Inflammatory macrophage treated with lipopolysaccharide for 1 hour (primary cell): ENCODE data around the gene SEMA4D.
A peak's percentile ranks its signal among the peaks of the same experiment; 100 is the strongest.

Experiments
- DNase-seq, 2 donors: peaks; one replicate each; pipeline ENCODE4 v3.0.0-alpha.2; 2020 to 2022

The SEMA4D gene

DNA sequence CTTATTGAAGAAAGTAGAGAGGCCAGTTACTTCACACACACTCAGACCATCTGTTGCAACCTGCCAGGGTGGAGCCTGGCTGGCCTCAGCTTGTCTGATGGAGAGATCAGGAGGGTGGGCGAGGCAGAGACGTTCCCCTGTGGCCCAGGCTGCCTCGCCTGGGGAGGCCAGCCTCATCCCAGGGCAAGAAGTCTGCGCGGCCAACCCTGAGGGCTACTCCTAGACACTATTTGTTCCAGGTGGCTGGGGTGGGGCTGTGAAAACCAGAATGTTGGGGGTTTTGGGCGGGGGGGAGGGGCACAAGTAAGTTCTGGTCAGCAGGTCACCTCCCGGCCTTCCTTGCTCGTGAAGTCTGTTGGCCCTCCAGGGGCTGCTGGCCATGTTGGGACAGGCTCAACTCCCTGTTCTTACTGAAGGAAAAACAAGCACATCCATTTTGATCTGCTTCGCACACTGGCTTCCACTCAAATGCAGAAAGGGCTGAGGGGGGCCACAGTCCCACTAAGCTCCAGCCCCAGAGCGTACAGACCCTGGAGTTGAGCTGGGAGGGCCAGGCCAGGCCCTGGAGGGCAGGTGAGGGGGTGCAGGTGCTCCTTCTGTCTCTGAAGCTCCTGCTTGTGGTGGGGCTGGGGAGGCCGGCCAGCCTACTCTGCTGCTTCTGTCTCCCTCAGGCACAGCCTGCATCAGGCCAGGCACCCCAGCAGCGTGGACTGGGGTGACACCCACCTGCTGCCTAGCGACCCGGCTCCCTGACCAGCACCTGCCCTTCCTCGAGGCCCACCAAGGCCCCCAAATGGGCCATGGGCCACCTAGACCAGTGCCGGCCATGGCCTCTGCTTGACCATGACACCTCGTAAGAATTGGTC, 133.0 kb downstream of the SEMA4D start:
- DNase-seq: no peak

DNA sequence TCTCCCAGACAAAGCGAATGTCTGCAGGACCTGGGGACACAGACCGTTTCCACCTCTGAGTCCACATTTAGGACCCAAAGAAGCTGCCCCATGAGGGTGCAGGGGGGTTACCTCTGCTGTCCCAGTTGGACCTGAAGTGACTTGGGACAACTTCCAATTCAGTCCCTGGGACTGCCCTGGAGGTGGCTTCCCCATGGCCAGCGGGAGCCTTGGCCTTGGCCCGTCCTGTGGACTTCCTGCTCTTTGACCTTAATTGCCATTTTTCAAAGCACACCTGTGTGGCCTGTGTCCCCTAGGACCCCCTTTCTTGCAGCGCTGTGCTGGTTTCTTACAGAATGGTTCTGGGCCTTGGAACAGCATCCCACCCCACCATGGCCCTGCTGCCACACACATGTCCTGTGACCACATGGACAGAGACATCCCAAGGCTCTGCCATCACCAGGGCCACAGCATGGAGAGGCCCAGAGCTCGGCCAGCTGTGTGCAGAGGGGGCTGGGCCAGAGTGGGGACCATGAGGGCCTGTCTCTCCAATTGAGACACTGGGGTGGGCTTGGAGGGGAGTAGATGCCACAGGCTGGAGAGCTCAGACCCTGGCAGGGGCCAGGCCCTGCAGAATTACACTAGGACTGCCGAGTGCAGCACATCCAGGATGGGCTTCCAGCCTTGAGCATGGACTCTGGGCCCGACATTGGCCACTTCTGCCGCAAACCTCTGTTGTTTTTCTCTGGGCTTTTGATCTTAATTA, 133.8 kb downstream of the SEMA4D start:
- no peak for DNase-seq

DNA sequence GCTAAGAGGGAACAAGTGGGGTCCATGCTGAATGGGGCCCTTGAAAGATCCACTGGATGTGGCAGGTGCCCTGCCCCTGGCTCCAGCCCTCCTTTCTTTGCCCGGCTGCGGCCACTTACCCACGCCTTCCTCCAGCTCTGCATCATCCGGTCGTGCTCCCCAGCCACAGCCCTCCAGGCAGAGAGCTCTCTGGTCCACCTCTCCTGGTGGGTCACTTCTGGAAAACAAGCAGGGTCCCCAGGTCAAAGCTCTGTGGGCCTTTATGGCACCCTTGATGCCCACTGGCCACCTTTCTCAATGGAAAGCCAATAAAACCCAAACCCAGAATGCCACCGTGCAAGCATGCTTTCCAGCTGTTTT, 134.6 kb downstream of the SEMA4D start:
- DNase-seq: no peak

DNA sequence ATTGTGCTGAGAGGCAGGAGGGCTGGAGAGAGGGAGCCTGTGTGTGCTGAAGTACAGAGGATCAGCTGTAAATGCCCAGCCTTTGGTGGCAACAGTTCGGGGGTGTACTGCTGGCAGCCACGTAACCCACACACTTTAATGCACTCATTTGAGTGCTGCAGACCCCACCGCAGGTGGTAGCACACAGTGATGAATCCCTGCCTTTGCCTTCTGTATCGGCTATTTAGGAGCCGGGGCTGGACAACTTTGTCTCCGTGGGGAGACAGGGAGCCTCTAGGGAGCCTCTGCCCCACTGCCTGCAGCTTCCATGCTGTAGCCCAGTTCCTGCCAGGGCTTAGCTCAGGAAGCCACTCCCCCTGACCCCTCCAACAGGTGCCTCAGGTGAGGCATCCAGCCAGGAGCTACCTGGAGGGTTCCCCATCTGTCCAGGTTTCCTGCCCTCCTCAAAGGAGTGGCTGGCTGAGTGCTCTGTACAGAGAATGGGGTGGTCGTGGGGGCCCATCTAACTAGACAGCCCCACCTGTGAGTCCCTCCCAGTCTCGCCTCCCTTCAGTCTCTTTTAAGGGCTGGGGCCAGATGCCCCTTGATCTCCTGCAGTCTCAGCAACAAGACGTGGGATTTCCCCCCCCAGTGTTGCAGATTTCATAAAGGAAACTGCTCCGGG, 135.1 kb downstream of the SEMA4D start:
- no peak for DNase-seq

DNA sequence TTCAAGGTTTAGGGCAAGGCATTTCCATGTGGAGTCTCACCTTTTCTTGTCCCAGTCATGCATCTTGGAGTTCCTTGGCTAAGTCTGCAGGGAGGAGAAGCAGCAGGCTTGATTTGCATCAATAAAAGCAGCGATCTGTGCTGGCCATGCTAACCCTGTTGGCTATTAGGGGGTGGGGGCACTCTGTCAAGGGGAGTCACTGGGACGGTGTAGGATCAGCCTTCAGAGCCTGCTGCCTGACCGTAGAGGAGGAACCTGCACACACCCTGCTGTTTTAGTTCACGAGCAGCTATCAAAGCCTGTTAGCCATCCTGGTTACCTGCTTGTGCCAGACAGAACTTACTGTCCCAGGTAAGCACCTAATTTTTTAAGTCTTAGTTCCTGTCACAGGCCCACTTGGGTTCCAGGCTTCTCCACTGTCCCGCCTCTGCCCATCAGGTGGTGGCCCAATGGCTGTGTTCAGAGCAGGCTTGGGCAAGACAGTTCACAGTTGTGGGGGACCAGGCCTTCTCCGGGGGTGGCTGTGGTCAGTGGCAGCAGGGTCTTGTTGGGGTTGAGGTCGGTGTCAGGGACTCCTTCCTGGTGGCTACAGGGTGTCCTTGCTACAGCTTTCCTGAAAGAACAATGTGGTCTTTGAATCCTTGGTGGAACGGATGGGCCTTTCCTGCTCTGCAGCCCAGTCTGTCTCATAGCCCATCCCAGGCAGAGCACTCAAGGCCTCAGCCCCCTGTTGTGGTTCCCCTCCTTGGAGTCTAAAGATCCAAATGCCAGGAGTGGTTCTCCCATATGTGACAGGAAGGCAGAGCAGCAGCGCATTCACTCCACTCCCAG, 135.9 kb downstream of the SEMA4D start:
- DNase-seq: no peak

DNA sequence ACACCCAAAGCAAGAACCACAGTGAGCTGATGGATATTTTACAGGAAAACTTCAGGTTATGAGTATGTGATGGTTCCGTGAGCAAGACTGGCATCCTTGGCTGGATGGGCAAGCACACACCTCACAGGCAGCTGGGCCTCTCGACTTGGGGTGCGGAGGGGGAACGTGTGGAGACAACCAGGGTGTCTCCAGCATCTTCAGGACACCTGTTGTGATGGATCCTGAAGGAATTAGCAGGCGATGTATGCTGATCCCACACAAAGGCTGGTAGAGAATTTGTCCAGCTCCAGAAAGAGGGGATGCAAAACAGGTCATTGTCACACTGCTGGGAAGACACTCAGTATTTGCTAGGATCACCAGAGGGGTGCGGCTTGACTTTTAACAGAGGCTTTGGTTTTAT, 136.9 kb downstream of the SEMA4D start:
- no peak for DNase-seq

DNA sequence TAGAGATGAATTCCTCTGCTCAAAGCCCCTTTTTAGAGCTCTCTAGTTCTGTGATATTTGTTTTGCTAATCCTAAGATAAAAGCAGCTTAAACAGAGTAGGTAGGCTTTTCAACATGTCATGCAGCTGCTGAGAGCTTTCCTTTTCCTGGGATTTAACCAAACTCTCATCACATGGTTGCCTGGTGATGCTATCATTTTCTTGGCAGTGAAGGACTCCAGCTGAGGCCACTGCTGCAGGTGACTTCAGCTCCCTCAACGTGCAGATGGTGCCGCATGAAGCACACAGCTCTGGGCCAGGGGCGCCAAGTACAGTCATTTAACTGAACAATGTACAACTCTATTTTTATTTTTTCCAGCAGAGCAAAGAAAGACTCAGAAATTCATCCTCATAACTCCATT, 137.4 kb downstream of the SEMA4D start:
- DNase-seq: no peak

DNA sequence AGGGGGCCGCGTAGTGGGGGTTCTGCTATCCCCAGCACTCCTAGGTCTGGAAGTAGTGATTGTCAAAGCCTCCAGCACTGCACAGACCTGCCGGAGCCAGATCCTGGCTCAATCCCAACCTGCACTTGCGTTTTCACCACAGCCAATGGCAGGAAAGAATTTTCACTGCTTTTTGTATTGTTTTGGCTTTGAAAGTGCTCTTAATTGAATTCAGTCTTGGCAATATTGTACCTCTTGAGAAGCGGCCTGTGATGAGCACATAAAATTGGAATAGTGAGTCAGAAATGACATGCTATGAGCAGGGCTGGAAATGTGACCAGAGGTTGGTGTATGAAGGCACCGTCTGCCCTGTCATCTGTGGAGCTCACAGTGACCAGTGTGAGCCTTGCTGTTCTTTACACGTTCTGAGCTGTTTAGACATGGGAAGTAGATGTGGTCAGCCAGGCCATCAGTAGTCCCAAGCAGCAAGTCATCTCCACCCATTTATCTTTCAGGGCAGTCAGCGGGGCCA, 138.1 kb downstream of the SEMA4D start:
- DNase-seq: no peak

DNA sequence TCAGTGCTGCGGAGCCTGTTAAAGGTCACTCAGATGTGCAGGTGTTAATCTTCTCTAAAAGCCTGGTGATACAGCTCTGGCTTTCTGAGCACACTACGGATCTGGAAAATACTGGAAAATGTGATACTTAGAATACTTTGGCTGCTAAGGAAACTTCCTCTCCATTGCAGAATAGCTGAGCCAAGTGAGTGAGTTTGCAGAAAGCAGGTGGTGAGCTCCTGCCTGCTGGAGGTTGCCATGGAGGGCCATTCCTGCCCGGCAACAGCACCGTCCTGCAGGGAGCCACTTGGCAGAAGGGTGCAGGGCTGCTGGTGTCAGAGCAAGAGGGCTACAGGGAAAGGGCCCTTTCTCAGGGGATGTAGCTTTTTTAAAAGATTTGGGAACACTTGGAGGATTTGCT, 138.9 kb downstream of the SEMA4D start:
- no peak for DNase-seq

DNA sequence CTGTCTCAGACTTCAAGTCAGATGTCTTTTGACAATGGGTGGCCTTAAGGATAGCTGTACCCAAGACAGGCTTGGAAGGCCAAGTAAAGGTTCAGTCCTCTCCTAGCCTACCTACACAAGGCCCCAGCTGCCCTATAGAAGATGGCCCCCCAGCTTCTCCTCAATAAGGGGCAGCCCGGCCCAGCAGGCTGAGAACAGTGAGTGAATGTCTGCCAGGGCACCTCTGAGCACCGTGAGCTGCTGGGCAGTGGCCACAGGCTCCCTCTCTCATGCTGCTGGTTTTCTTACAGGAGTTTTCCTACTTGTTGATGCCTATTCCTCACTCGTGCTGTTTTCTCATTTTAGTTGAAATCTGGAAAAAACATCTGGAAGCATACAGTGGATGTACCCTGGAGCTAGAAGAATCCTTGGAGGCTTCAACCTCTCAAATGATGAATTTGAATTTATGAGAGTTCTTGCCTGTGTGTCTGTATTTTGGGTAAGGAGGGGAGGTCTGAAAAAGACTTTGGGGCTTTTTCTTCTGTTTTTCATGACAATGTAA, 139.5 kb downstream of the SEMA4D start:
- no peak for DNase-seq

DNA sequence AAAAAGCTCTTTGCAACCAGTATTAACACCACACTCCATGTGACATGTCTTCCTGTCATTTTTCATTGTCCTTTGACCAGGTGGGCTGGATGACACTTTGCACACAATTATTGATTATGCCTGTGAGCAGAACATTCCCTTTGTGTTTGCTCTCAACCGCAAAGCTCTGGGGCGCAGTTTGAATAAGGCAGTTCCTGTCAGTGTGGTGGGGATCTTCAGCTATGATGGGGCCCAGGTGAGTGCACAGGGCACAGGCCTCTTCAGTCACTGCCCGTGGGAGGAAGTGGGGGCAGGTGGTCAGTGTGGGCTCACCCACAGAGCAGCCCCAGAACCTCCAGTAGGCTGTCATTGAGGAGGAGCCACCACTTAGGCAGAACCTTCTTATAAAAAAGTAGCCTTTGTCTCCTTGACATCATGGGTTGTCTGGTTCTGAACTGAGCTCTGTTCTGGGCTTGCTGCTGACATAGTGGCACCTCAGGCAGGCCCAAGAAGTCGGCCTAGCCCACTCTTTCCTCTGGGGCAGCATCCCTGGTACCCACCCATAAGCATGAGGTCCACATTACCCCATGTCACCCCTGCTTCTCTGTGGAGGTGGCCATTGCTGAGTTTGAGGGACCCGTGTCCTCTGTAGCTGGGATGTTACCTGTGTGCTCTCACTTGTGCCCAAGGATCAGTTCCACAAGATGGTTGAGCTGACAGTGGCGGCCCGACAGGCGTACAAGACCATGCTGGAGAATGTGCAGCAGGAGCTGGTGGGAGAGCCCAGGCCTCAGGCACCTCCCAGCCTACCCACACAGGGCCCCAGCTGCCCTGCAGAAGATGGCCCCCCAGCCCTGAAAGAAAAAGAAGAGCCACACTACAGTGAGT, 140.3 kb downstream of the SEMA4D start:
- no peak for DNase-seq

DNA sequence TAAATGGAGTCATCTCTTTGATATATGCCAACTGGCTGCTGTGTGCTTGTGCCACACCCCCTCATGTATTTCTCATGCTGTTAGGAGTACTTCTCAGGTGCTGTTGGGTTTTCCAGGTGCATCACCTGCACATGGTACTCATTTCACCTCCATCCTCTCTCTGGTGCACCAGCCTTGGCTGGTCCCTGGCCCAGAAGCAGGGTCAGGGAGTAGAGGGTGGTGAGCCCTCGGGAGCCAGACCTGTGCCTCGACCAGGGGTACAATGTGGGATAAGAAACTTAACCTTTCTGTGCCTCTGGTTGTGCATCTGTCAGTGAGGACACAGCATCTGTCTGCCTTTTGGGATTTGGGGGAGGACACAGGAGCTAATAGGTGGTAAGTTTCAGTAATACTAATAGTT, 141.1 kb downstream of the SEMA4D start:
- DNase-seq: no peak

DNA sequence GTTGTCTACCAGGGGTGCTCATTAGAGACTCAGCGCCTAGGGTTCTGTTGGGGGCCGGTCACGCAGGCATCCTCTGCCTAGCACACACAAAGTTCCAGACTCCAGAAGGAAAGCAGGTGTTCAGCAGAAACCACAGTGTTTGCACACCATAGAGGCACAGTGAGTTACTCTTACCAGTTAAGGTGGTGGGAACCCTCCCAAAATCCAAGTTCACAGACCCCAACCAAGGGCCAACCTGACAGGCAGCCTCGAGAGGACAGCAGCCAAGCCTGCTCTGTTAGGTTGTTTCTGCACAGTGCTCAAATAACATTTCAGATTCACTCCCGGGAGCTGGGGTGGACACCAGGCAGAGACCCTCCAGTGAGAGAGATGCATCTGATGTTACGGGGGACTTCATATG, 143.4 kb downstream of the SEMA4D start:
- no peak for DNase-seq

DNA sequence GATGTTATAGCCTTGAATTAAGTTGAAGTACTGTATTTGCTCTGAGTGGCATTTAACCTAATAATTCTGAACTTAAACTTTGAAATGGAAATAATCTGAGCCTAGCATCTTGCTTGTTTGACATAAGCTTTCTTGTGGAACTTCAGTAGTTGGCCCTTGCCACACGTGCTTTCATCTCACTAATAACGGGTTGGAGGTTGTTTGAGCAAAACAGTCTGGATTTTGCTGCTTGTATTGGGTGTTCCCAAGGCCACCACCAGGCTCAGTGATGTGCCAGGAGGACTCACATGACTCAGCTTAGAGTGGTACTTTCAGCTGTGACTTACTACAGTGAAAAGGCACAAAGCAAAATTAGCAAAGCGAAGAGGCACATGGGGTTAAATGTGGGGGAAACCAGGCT, 143.9 kb downstream of the SEMA4D start:
- no peak for DNase-seq

DNA sequence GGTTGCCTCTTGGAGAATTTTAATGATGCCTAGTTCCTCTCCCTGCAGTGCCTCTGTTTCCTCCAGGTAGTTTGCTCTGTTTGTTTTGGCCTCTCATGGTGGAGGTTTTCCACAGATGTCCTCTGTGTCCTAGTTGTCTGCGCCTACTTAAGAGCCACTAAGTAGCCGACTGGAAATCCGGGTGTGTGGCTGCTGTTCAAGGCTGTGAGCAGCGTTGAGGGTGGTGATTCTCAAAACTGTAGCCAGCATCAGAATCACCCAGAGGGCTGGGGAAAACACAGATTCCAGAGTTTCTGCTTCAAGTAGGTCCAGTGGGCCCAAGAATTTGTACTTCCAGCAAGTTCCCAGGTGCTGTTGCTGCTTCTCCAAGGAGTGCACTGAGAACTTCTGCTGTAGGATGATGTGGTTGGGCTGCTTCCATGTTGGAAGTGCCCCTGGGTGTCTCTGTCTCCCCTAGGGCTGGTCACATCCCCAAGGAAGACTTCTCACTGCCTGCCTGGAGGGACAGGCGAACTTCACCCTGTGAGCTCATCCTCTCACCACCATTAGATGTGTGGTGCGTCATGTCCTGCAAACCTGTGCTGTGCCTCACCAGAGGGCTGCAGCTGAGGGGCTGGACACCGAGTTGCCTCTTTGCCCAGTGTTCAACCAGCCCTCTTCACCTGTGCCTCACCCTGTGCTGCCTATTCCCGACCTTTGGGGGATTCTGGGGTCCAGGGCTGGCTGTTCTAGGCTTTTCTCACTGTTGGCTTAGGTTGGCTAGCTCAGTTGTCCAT, 144.9 kb downstream of the SEMA4D start:
- no peak for DNase-seq

DNA sequence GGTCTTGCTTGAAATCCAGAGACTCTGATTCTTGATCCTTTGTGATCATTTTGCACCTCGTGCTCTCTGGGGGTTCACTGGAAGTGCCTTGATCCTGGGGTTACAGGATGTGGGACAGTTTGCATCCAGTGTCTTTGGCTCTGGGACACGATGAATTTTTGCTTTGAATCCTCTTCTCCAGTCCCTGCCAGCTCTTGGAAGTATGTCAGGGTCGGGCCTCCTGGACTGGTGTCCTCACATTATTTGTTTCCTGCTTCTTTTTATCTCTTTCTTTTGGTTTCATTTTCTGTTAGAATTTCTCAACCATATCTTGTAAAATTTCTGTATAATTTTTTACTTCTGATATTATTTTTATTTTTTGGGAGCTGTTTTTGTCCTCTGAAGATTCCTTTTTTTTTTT, 145.5 kb downstream of the SEMA4D start:
- DNase-seq: no peak

DNA sequence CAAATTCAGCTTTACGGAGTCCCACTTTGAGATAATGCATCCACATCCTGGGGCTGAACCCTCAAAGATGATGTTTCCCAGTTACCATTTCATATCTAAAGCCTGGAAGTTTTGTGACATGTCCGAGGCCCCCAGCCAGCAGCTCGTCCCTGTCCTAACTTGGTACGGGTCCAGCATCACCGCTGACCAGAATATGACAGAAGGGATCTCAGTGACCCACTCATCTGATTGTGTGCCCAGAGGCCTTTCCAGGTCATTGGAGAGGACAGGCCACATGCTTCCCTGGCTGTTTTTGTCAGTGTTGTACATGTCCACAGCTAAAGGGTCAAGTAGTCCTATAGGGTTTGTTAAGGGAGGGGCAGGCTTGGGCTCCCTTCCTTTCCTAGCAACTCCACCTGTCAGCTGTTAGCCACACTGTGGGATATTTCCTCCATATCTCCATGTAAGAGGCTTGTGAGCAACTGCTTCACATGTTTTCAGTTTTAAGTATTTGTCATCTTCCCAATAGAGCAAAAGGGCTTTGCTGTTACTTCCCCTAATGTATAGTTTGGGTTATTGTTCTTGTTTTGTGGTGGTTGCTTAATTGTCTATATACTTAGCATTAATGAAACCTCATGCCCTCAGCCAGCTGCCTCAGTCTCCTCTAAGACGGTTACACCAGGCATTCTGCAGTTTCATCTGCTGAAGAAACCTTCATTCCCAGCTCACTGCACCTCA, 146.2 kb downstream of the SEMA4D start:
- peak; percentile 27 to 41 for DNase-seq

DNA sequence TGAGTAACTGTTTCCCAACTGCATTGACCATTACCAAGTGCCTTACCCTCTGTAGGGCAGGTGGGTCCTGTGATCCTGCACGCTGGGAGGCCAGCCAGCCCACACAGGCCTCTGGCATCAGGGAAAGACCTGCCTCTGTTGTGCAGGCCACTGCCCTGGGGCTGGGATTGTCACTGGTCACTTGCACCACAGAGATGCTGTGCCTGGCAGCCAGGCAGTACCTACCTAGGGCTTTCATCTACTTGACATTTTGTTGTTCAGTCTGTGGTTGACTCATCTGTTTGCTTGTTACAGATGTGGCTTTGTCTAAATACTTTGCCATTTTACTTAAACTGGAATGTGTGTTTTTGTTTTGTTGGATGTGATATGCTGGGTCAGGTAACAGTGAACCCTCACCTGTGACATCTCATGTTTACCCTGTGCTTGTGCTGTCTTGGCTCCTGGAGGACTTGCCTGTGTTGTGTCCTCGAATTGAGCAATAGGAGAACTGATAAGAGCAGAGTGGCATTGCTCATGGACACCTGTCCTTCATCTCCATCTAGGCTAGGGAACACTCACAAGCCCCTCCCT, 146.8 kb downstream of the SEMA4D start:
- no peak for DNase-seq

DNA sequence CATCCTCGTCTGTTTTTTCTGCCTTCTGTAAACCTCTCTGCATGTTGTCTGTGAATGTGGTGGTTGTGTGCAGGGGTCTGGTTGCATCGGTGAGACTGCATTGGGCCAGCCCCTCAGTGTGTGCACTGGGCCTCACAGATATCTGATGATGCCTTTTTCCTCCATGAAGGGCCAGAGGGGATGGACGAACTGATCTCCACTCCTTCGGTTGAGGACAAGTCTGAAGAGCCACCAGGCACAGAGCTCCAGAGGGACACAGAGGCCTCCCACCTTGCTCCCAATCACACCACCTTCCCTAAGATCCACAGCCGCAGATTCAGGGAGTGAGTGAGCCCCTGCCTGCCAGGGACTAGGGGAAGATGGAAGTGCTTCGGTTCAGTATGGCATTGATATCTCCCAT, 148.3 kb downstream of the SEMA4D start:
- no peak for DNase-seq

DNA sequence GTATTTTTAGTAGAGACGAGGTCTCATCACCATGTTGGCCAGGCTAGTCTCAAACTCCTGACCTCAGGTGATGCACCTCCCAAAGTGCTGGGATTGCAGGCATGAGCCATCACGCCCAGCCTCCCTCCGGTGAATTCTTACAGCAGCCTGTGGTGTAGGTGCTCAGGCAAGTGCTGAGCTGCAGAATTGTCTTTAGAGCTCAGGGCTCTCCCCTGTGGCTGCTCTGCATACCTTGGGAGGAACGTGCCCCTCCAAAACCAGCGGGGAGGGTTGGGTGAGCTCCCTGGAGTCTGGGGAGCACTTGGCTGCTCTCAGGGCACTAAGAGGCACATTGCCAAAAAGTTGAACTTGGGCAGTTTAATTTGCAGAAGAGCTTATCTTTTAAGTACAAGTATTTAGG, 150.3 kb downstream of the SEMA4D start:
- DNase-seq: no peak
